ENCODE results near the gene CYFIP1. TPM values are rescaled to one million over a fixed set of nuclear protein-coding genes. Genes with fewer than 3 reads are reported as not detected.
A peak's percentile ranks its signal among the peaks of the same experiment; 100 is the strongest.

Gene CYFIP1
- total RNA-seq, 1 experiment from 2014 or later, result 79.2 TPM

DNA sequence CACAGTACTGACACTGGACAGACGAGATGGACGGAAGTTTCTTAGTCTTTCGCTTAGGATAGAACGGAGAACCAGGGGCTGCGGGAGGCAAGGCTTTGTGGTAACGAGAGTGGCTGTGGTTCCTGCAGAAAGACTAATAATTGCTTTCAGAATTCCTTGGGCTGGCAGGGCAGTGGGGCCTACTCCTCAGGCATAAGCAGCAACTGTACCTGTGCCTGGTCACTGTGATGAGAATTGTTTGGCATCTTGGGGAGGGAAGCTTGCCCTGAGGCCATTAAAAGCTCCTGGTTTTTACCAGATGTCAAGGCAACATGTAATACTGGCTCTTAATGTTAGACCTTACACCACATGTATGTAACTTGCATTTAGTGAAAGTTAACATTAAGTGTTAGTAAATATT, 134.1 kb downstream of the CYFIP1 start (continued):
- TF ChIP-seq, protein P1, sequence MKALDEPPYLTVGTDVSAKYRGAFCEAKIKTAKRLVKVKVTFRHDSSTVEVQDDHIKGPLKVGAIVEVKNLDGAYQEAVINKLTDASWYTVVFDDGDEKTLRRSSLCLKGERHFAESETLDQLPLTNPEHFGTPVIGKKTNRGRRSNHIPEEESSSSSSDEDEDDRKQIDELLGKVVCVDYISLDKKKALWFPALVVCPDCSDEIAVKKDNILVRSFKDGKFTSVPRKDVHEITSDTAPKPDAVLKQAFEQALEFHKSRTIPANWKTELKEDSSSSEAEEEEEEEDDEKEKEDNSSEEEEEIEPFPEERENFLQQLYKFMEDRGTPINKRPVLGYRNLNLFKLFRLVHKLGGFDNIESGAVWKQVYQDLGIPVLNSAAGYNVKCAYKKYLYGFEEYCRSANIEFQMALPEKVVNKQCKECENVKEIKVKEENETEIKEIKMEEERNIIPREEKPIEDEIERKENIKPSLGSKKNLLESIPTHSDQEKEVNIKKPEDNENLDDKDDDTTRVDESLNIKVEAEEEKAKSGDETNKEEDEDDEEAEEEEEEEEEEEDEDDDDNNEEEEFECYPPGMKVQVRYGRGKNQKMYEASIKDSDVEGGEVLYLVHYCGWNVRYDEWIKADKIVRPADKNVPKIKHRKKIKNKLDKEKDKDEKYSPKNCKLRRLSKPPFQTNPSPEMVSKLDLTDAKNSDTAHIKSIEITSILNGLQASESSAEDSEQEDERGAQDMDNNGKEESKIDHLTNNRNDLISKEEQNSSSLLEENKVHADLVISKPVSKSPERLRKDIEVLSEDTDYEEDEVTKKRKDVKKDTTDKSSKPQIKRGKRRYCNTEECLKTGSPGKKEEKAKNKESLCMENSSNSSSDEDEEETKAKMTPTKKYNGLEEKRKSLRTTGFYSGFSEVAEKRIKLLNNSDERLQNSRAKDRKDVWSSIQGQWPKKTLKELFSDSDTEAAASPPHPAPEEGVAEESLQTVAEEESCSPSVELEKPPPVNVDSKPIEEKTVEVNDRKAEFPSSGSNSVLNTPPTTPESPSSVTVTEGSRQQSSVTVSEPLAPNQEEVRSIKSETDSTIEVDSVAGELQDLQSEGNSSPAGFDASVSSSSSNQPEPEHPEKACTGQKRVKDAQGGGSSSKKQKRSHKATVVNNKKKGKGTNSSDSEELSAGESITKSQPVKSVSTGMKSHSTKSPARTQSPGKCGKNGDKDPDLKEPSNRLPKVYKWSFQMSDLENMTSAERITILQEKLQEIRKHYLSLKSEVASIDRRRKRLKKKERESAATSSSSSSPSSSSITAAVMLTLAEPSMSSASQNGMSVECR (CRISPR knock-in tag; IDR thresholded peaks at IDR 0.05; ENCODE audit: borderline replicate concordance), result no peak
- TF ChIP-seq SMAD4 (CRISPR knock-in tag; IDR thresholded peaks at IDR 0.05), result no peak

DNA sequence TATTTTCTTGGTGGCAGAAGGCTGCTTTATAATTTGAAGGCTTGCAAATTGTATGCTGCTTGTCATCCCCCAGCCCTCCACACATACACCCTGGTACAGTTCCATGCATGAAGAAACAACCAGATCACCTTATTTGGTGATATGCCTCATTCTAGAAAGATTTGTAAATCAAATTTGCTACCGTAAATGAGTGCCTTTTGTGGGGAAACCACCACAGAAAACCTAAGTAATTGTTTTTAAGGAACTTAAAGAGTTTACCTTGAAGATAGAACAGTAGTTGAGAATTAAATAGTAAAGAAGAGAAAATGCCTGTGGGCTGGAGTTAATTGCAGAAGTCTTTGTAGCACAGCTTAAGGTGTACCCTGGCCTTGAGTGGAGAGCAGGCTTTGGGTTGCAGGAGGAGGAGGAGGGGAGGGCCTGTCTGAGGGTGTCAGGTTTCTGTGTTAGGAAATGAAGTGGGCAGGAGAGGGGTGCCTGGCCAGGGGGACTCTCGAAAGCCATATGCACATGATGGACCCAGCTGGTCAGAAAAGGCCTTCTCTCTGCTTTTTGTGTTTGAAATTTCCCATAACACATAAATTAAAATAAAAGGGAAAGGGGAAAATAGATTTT, 134.8 kb downstream of the CYFIP1 start:
- Mint-ChIP-seq H3K27ac (peak overlapping the region; percentile 98), H3K4me3 (peak overlapping the region; percentile 41), H3K9me3 (no peaks in the 10 kb centered on the region), H3K27me3 (ENCODE audit: low read depth) (no peaks in the 10 kb centered on the region), H3K36me3 (peaks cover 35% of the 10 kb centered on the region), H3K4me1 (peaks cover 37% of the 10 kb centered on the region)
- peak; percentile 57 for DNase-seq (ENCODE audit: low spot score)
- peak; percentile 99 for ATAC-seq
- ChIA-PET POLR2A (interaction anchor here (0.5 kb wide), 1 partner anchor 10 kb away, joined by 4 read pairs; no protein-coding TSS in a partner anchor), CTCF (no interaction called here)
- TF ChIP-seq NFYB (CRISPR knock-in tag; conservative IDR thresholded peaks at IDR 0.05; ENCODE audit: low read depth), result no peak
- TF ChIP-seq ZNF138 (CRISPR knock-in tag; conservative IDR thresholded peaks at IDR 0.05), result no peak
- TF ChIP-seq PRRX2 (CRISPR knock-in tag; IDR thresholded peaks at IDR 0.05), result no peak
- no peak for TF ChIP-seq JUN (CRISPR knock-in tag; IDR thresholded peaks at IDR 0.05)
- no peak for TF ChIP-seq FOXP1 (CRISPR knock-in tag; IDR thresholded peaks at IDR 0.05; ENCODE audit: borderline replicate concordance)
- no peak for TF ChIP-seq MAX (CRISPR knock-in tag; IDR thresholded peaks at IDR 0.05)
- TF ChIP-seq, protein P2, sequence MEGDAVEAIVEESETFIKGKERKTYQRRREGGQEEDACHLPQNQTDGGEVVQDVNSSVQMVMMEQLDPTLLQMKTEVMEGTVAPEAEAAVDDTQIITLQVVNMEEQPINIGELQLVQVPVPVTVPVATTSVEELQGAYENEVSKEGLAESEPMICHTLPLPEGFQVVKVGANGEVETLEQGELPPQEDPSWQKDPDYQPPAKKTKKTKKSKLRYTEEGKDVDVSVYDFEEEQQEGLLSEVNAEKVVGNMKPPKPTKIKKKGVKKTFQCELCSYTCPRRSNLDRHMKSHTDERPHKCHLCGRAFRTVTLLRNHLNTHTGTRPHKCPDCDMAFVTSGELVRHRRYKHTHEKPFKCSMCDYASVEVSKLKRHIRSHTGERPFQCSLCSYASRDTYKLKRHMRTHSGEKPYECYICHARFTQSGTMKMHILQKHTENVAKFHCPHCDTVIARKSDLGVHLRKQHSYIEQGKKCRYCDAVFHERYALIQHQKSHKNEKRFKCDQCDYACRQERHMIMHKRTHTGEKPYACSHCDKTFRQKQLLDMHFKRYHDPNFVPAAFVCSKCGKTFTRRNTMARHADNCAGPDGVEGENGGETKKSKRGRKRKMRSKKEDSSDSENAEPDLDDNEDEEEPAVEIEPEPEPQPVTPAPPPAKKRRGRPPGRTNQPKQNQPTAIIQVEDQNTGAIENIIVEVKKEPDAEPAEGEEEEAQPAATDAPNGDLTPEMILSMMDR (IDR thresholded peaks at IDR 0.05), result no peak
- TF ChIP-seq, protein P3, sequence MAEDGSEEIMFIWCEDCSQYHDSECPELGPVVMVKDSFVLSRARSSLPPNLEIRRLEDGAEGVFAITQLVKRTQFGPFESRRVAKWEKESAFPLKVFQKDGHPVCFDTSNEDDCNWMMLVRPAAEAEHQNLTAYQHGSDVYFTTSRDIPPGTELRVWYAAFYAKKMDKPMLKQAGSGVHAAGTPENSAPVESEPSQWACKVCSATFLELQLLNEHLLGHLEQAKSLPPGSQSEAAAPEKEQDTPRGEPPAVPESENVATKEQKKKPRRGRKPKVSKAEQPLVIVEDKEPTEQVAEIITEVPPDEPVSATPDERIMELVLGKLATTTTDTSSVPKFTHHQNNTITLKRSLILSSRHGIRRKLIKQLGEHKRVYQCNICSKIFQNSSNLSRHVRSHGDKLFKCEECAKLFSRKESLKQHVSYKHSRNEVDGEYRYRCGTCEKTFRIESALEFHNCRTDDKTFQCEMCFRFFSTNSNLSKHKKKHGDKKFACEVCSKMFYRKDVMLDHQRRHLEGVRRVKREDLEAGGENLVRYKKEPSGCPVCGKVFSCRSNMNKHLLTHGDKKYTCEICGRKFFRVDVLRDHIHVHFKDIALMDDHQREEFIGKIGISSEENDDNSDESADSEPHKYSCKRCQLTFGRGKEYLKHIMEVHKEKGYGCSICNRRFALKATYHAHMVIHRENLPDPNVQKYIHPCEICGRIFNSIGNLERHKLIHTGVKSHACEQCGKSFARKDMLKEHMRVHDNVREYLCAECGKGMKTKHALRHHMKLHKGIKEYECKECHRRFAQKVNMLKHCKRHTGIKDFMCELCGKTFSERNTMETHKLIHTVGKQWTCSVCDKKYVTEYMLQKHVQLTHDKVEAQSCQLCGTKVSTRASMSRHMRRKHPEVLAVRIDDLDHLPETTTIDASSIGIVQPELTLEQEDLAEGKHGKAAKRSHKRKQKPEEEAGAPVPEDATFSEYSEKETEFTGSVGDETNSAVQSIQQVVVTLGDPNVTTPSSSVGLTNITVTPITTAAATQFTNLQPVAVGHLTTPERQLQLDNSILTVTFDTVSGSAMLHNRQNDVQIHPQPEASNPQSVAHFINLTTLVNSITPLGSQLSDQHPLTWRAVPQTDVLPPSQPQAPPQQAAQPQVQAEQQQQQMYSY (CRISPR knock-in tag; IDR thresholded peaks at IDR 0.05), result no peak
- TF ChIP-seq STAT6 (CRISPR knock-in tag; conservative IDR thresholded peaks at IDR 0.05; ENCODE audit: low read depth), result no peak
- no peak for TF ChIP-seq IRF2 (CRISPR knock-in tag; IDR thresholded peaks at IDR 0.05; ENCODE audit: borderline replicate concordance, low read depth)
- no peak for TF ChIP-seq ATF6 (CRISPR knock-in tag; IDR thresholded peaks at IDR 0.05)
- TF ChIP-seq ERG (CRISPR knock-in tag; IDR thresholded peaks at IDR 0.05), result no peak
- no peak for TF ChIP-seq ZBTB21 (CRISPR knock-in tag; IDR thresholded peaks at IDR 0.05; ENCODE audit: borderline replicate concordance)

Data from WTC11 (cell line).